HG03135 (cell line): ENCODE results near the gene SPTBN2.

Source experiments
- ATAC-seq: cut with Tn5 transposase; IDR thresholded peaks from one replicate; pipeline ENCODE4 v1.9.1; 2021; ENCODE audit warnings: mild to moderate bottlenecking, moderate library complexity; ENCODE audit not compliant: unreplicated experiment

The SPTBN2 gene

GRCh38 chr11:66728693-66729385, at the start of gene SPTBN2:
Gene SPTBN2 (minus strand): TSS chr11:66729216. CDS start chr11:66721240, 7,976 bp downstream.
- no peak for ATAC-seq

GRCh38 chr11:66768818-66769217, 39.8 kb upstream of the SPTBN2 start:
- ATAC-seq, result no peak

- ATAC-seq, result no peak
These were observed 39.1 kb upstream of the SPTBN2 start for GRCh38 chr11:66768088-66768521.

- no peak for ATAC-seq
These were observed 38.6 kb upstream of the SPTBN2 start for GRCh38 chr11:66767666-66768065.

- ATAC-seq, result no peak
These were observed 37.7 kb upstream of the SPTBN2 start for GRCh38 chr11:66766681-66767080.

GRCh38 chr11:66762088-66762487, 33.1 kb upstream of the SPTBN2 start:
- ATAC-seq, result no peak

GRCh38 chr11:66752148-66752547, 23.1 kb upstream of the SPTBN2 start:
- no peak for ATAC-seq

GRCh38 chr11:66749091-66749490, 20.1 kb upstream of the SPTBN2 start:
- no peak for ATAC-seq

GRCh38 chr11:66747480-66747879, 18.5 kb upstream of the SPTBN2 start:
- ATAC-seq, result no peak

GRCh38 chr11:66745356-66746235, 16.6 kb upstream of the SPTBN2 start:
- ATAC-seq, result no peak

GRCh38 chr11:66744485-66745355, 15.7 kb upstream of the SPTBN2 start:
- peak; percentile 87 for ATAC-seq

- no peak for ATAC-seq
These were observed 14.4 kb upstream of the SPTBN2 start for GRCh38 chr11:66743271-66743968.

- no peak for ATAC-seq
These were observed 12.1 kb upstream of the SPTBN2 start for GRCh38 chr11:66741153-66741552.

- ATAC-seq, result no peak
These were observed 11.0 kb upstream of the SPTBN2 start for GRCh38 chr11:66739983-66740382.

GRCh38 chr11:66734215-66734614, 5.2 kb upstream of the SPTBN2 start:
- no peak for ATAC-seq

- ATAC-seq, result no peak
These were observed 431 bp upstream of the SPTBN2 start for GRCh38 chr11:66729447-66729846.

- ATAC-seq, result no peak
These were observed 851 bp downstream of the SPTBN2 start for GRCh38 chr11:66728038-66728692.

GRCh38 chr11:66727282-66728037, 1.6 kb downstream of the SPTBN2 start:
- no peak for ATAC-seq

- no peak for ATAC-seq
These were observed 3.4 kb downstream of the SPTBN2 start for GRCh38 chr11:66725647-66726046.
